Umbilical cord (tissue), 2 donors: ENCODE measurements around the gene NFIB. TPM values are rescaled to one million over a fixed set of nuclear protein-coding genes. Genes with fewer than 3 reads are reported as not detected.

ENCODE experiments used
- DNase-seq: peaks from one replicate; pipeline ENCODE4 v3.0.0-alpha.2; 2015; ENCODE audit warnings: low spot score
- total RNA-seq: library from RNA; depleted of rRNA; stranded (reverse); fragments of >200 nt; gene quantifications from one replicate; pipeline ENCODE4 v1.2.3, GENCODE V29; 2014; ENCODE audit warnings: low replicate concordance; ENCODE audit not compliant: insufficient read depth

Gene NFIB
- total RNA-seq, 1 donor from 2014 or later = 33.0 TPM

GRCh38 chr9:14043483-14043882, 270.5 kb downstream of the NFIB start:
- no peak for DNase-seq

GRCh38 chr9:14037331-14037730, 276.6 kb downstream of the NFIB start:
- DNase-seq = no peak

- DNase-seq = no peak
These were observed 280.9 kb downstream of the NFIB start for GRCh38 chr9:14033067-14033466.
